ENCODE data around the gene CA10. TPM values are rescaled to one million over a fixed set of nuclear protein-coding genes. Genes with fewer than 3 reads are reported as not detected.

Gene CA10
- total RNA-seq, 3 donors from 2014 or later: 0.46 to 1.2 (median 0.64) TPM

GRCh38 chr17:51646539-51646938 lies 512.0 kb downstream of the CA10 start:
- Histone ChIP-seq H3K4me1 (ENCODE audit: low read depth) (no peaks in the 10 kb centered on the region), H3K4me3 (no peak overlapping the region), H3K36me3 (ENCODE audit: low read depth) (no peaks in the 10 kb centered on the region), H3K9me3 (no peaks in the 10 kb centered on the region)
- intact Hi-C loops (cut with DNase I, micrococcal nuclease): no loop called here
- DNase-seq (no peak), ATAC-seq (no peak)
- no peak for TF ChIP-seq CTCF (IDR thresholded peaks at IDR 0.05)

- DNase-seq (no peak), ATAC-seq (no peak)
- Histone ChIP-seq H3K4me1 (ENCODE audit: low read depth) (no peaks in the 10 kb centered on the region), H3K9me3 (no peaks in the 10 kb centered on the region), H3K36me3 (ENCODE audit: low read depth) (no peaks in the 10 kb centered on the region), H3K4me3 (no peak overlapping the region)
- TF ChIP-seq CTCF (IDR thresholded peaks at IDR 0.05): no peak
- intact Hi-C loops (cut with DNase I, micrococcal nuclease): no loop called here
Observed at GRCh38 chr17:51645056-51645455, 513.5 kb downstream of the CA10 start.

GRCh38 chr17:51643702-51644490 lies 514.6 kb downstream of the CA10 start:
- Histone ChIP-seq H3K4me1 (ENCODE audit: low read depth) (no peaks in the 10 kb centered on the region), H3K9me3 (no peaks in the 10 kb centered on the region), H3K36me3 (ENCODE audit: low read depth) (no peaks in the 10 kb centered on the region), H3K4me3 (no peak overlapping the region)
- DNase-seq (no peak), ATAC-seq (no peak)
- TF ChIP-seq CTCF (IDR thresholded peaks at IDR 0.05): no peak
- intact Hi-C loops (cut with DNase I, micrococcal nuclease): no loop called here

GRCh38 chr17:51642029-51642428 lies 516.5 kb downstream of the CA10 start:
- no peak for TF ChIP-seq CTCF (IDR thresholded peaks at IDR 0.05)
- DNase-seq: no peak
- H3K4me1 ChIP-seq (ENCODE audit: low read depth): no peaks in the 10 kb centered on the region
- no peak for ATAC-seq
- no peak overlapping the region for H3K4me3 ChIP-seq
- intact Hi-C loops (cut with DNase I, micrococcal nuclease): no loop called here
- no peaks in the 10 kb centered on the region for H3K9me3 ChIP-seq
- no peaks in the 10 kb centered on the region for H3K36me3 ChIP-seq (ENCODE audit: low read depth)

- TF ChIP-seq CTCF (IDR thresholded peaks at IDR 0.05): no peak
- Histone ChIP-seq H3K36me3 (ENCODE audit: low read depth) (no peaks in the 10 kb centered on the region), H3K4me1 (ENCODE audit: low read depth) (no peaks in the 10 kb centered on the region), H3K9me3 (no peaks in the 10 kb centered on the region), H3K4me3 (no peak overlapping the region)
- ATAC-seq (no peak), DNase-seq (no peak)
- intact Hi-C loops (cut with DNase I, micrococcal nuclease): no loop called here
Observed at GRCh38 chr17:51640108-51640622, 518.3 kb downstream of the CA10 start.
